Gastrocnemius medialis (tissue), 4 donors: ENCODE measurements around the gene SGPL1. TPM values are rescaled to one million over a fixed set of nuclear protein-coding genes. Genes with fewer than 3 reads are reported as not detected.

ENCODE experiments used
- ATAC-seq, 2 donors: fragments of 150-250 bp; one replicate each; pipeline ENCODE4 v1.9.1; 2016
- DNase-seq, 2 donors: peaks; one replicate each; pipeline ENCODE4 v3.0.0-alpha.2; 2019
- H3K27ac ChIP-seq, 4 donors: fragments of 200-600 bp; sonication (generic); 1 replicate in 1 of 4; 2 replicates in 3 of 4; pipeline ENCODE4 v1.5.1; 2016 to 2018; ENCODE audit warnings: mild to moderate bottlenecking in 2 of 4, moderate library complexity in 1 of 4
- H3K27me3 ChIP-seq, 3 donors: fragments of 200-600 bp; sonication (generic) in 2 of 3; 1 replicate in 1 of 3; 2 replicates in 2 of 3; pipeline versions ENCODE4 v1.5.1 to v1.6.0; 2016 to 2019; ENCODE audit warnings: mild to moderate bottlenecking in 1 of 3, moderate library complexity in 1 of 3
- H3K36me3 ChIP-seq, 2 donors: fragments of 200-600 bp; sonication (generic) in 1 of 2; one replicate each; pipeline ENCODE4 v1.5.1; 2017 to 2018
- H3K4me1 ChIP-seq, 2 donors: fragments of 200-600 bp; sonication (generic) in 1 of 2; one replicate each; pipeline ENCODE4 v1.5.1; 2016 to 2017; ENCODE audit warnings: mild to moderate bottlenecking in 2 of 2
- H3K4me3 ChIP-seq, 4 donors: fragments of 200-600 bp; sonication (generic) in 3 of 4; 1 replicate in 1 of 4; 2 replicates in 3 of 4; pipeline ENCODE4 v1.5.1; 2016 to 2019; ENCODE audit warnings: mild to moderate bottlenecking in 2 of 4
- H3K9me3 ChIP-seq, 3 donors: fragments of 200-600 bp; sonication (generic) in 2 of 3; 1 replicate in 1 of 3; 2 replicates in 2 of 3; pipeline ENCODE4 v1.5.1; 2016 to 2019
- CTCF ChIP-seq, 5 experiments: fragments of 450-650 bp in 3 of 5; fragments of 200-600 bp in 2 of 5; sonication (generic) in 2 of 5; IDR thresholded peaks in 4 of 5; conservative IDR thresholded peaks in 1 of 5; 1 replicate in 4 of 5; 2 replicates in 1 of 5; pipeline ENCODE4 v1.5.1; 2016 to 2019; ENCODE audit warnings: antibody characterized with exemption in 5 of 5, mild to moderate bottlenecking in 3 of 5, moderate library complexity in 3 of 5
- POLR2A ChIP-seq, 2 donors: fragments of 450-650 bp; IDR thresholded peaks; one replicate each; pipeline ENCODE4 v1.6.1; 2017; ENCODE audit warnings: antibody characterized with exemption in 2 of 2, mild to moderate bottlenecking in 2 of 2, moderate library complexity in 2 of 2
- in situ Hi-C, 4 donors: fragments of 200-750 bp; cut with MboI; loops; one replicate each; pipeline versions ENCODE4 v1.15.0 to v1.8.0; 2017; ENCODE audit warnings: low sequenced_read_pairs in 4 of 4
- intact Hi-C: fragments of 100-400 bp; cut with DNase I; formaldehyde crosslinking; loops from one replicate; pipeline ENCODE4 v1.15.1; 2023; ENCODE audit warnings: low total_unique reads
- total RNA-seq, 4 donors: library from RNA; depleted of rRNA; stranded (reverse); fragments of >200 nt; gene quantifications; one replicate each; pipeline versions ENCODE4 v1.1.0 to v1.2.3, GENCODE V29; 2016

The SGPL1 gene
- total RNA-seq, 4 donors from 2014 or later = 6.5 to 17.1 (median 11.3) TPM

- no peak overlapping the region for H3K27ac ChIP-seq
- intact Hi-C loops (no loop called here), in situ Hi-C loops (loop anchor here in 2 of 4 donors (25.0 kb wide), 2 partner anchors 313 to 338 kb away; partner anchors contain the start of gene NODAL (in 1 of the 2))
- ATAC-seq (no peak), DNase-seq (no peak)
- no peaks in the 10 kb centered on the region for H3K27me3 ChIP-seq
- no peaks in the 10 kb centered on the region for H3K9me3 ChIP-seq
- TF ChIP-seq POLR2A (IDR thresholded peaks at IDR 0.05) (no peak), CTCF (IDR thresholded peaks at IDR 0.05 in 4 of 5, conservative IDR thresholded peaks at IDR 0.05 in 1 of 5) (no peak)
- no peaks in the 10 kb centered on the region for H3K4me1 ChIP-seq
- no peak overlapping the region for H3K4me3 ChIP-seq
- H3K36me3 ChIP-seq = no peaks in the 10 kb centered on the region
These were observed 40.7 kb upstream of the SGPL1 start for GRCh38 chr10:70774810-70775678.

DNA sequence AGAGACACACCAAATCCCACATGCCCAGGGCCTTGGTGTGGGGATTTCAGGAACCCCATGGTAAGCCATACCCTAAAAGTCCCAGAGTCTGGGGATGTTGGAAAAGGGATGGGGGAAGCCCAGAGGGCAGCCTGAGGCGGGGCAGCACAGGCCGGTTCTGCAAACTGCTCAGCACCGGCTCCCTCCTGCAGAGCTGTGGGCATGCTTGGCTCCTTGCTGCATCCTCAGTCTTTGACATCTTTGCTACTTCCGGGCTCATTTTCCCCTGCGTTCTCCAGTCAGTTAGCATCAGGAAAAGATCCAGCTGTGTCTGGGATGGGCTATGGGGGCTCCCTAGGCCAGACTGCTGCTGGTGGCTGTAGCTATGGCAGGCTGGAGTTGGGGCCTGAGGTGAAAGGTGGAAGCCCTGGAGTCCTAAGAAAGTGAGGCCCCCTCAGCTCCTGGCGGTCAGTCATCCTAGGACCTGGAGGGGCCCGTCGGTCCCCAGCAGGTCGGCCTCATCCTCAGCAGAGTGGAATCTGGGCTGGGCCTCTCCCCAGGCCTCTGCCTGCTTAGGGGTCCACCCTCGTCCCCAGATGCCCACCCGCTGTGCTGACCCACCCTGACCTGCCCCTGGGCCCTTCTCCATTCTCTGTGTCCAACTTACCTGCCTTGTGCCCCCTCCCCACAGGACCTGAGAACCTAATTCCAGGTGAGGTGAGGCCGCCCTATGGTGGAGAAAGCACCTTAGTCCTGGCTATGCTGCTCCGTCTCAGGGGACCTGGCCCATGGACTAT is 39.9 kb upstream of the SGPL1 start:
- ATAC-seq = no peak
- in situ Hi-C loops = no loop called here
- Histone ChIP-seq H3K27ac (no peak overlapping the region), H3K9me3 (no peaks in the 10 kb centered on the region), H3K4me1 (no peaks in the 10 kb centered on the region), H3K36me3 (no peaks in the 10 kb centered on the region), H3K27me3 (no peaks in the 10 kb centered on the region), H3K4me3 (no peak overlapping the region)
- TF ChIP-seq POLR2A (IDR thresholded peaks at IDR 0.05) (no peak), CTCF (IDR thresholded peaks at IDR 0.05 in 4 of 5, conservative IDR thresholded peaks at IDR 0.05 in 1 of 5) (no peak)
- intact Hi-C loops = no loop called here
- DNase-seq = no peak

DNA sequence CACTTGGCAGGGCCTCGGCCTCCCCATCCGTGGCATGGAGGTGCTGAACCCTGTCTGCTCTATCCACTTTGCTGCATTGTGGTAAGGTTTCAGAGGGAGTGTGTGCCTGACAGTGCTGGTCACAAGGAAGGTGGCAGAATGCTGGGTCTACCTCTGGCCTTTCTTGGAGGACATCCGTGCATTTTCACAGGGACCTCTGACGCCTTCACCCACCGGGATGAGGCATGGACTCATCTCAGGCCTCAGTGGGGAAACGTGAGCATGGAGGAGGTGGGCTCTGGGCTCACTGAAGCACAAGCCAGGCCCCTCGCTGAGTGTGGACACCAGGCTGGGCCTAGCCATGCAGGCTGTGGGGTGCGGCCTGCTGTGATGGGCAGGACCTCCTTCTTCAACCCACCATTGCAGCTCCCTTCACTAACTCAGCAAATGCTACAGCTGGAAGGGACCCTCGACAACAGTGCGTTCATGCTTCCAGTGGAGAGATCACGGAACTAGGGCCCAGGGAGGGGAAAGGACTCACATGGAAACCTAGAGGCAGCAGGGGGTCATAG is 39.2 kb upstream of the SGPL1 start:
- DNase-seq = no peak
- H3K9me3 ChIP-seq = no peaks in the 10 kb centered on the region
- in situ Hi-C loops (no loop called here), intact Hi-C loops (no loop called here)
- no peaks in the 10 kb centered on the region for H3K4me1 ChIP-seq
- no peak overlapping the region for H3K4me3 ChIP-seq
- H3K36me3 ChIP-seq = no peaks in the 10 kb centered on the region
- no peak overlapping the region for H3K27ac ChIP-seq
- no peak for ATAC-seq
- no peaks in the 10 kb centered on the region for H3K27me3 ChIP-seq
- TF ChIP-seq CTCF (IDR thresholded peaks at IDR 0.05 in 4 of 5, conservative IDR thresholded peaks at IDR 0.05 in 1 of 5) (no peak), POLR2A (IDR thresholded peaks at IDR 0.05) (no peak)

DNA sequence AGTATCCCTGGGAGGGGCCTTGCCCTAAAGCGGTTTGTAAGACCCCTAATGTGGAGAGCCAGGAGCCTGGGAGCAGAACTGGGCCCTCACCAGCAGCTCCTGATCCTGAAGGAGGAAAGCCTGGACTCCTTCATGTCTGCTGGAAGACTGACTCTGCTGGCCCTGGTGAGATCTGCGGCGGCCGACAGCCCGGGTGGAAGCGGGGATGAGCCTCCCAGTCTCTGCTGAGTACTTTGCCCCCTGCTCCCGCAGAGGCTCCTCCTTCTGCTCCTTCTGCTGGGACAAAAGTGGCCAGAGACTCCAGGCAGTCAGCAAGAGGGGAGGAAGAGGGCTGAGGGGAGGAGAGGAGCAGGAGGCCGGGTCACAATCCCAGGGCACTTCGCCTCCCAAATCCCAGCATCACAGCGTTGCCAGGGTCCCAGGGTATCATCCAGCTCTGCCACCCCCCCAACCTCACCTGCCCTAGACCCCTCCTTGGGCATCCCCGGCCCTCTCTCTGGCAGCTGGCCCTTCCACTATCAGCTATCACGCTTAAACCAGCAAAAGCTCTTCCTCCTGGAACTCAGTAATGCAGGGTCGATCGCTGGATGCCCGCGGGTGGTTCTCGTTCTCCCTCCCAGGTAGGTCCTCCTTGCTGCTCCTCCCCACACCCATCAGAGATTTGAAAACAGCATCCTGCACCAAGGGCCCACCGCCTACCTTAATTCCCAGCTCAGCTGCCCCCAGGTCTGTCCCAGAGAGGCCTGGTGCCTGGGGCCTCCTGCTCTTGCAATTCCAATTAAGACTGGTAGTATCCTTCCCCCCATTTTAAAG is 38.5 kb upstream of the SGPL1 start:
- H3K27ac ChIP-seq = no peak overlapping the region
- no peak for ATAC-seq
- intact Hi-C loops = no loop called here
- TF ChIP-seq CTCF (IDR thresholded peaks at IDR 0.05 in 4 of 5, conservative IDR thresholded peaks at IDR 0.05 in 1 of 5) (no peak), POLR2A (IDR thresholded peaks at IDR 0.05) (no peak)
- no peak for DNase-seq
- H3K9me3 ChIP-seq = no peaks in the 10 kb centered on the region
- no peaks in the 10 kb centered on the region for H3K27me3 ChIP-seq
- in situ Hi-C loops = no loop called here
- no peak overlapping the region for H3K4me3 ChIP-seq
- H3K4me1 ChIP-seq = no peaks in the 10 kb centered on the region
- H3K36me3 ChIP-seq = no peaks in the 10 kb centered on the region
